ENCODE results near the gene ERVK3-1. TPM values are rescaled to one million over a fixed set of nuclear protein-coding genes. Genes with fewer than 3 reads are reported as not detected.

ERVK3-1 gene
- total RNA-seq, 3 donors from 2014 or later: 44.3 to 72.7 (median 60.0) TPM

- Histone ChIP-seq H3K4me1 (no peaks in the 10 kb centered on the region), H3K36me3 (no peaks in the 10 kb centered on the region), H3K4me3 (peak overlapping the region; percentile 94 to 95 (median 94)), H3K27me3 (no peaks in the 10 kb centered on the region), H3K27ac (peak overlapping the region; percentile 87 to 88), H3K9me3 (peaks cover 35 to 56% of the 10 kb centered on the region in 2 donors)
- TF ChIP-seq POLR2AphosphoS5 (IDR thresholded peaks at IDR 0.05) (no peak), CTCF (IDR thresholded peaks at IDR 0.05) (no peak), POLR2A (IDR thresholded peaks at IDR 0.05) (no peak)
- DNase-seq (ENCODE audit: low spot score in 2 of 2): no peak
- intact Hi-C loops (cut with DNase I; ENCODE audit: low total_unique reads): no loop called here
Measured at GRCh38 chr19:58277748-58278540, 27.2 kb upstream of the ERVK3-1 start.

GRCh38 chr19:58278541-58279041 lies 26.6 kb upstream of the ERVK3-1 start, which contains the start of gene ZNF8:
ZNF8 (plus strand) TSS chr19:58278955; CDS start chr19:58279082, 127 bp downstream.
- TF ChIP-seq POLR2AphosphoS5 (IDR thresholded peaks at IDR 0.05) (peak; percentile 91 to 97 (median 96)), CTCF (IDR thresholded peaks at IDR 0.05) (no peak), POLR2A (IDR thresholded peaks at IDR 0.05) (peak; percentile 25)
- peak within 1 kb of the TSS; percentile 87 to 88 for H3K27ac ChIP-seq
- DNase-seq (ENCODE audit: low spot score in 2 of 2): peak; percentile 93 to 95
- peaks cover 29 to 56% of the 10 kb centered on the region in 2 donors for H3K9me3 ChIP-seq
- no peaks in the 10 kb centered on the region for H3K27me3 ChIP-seq
- H3K36me3 ChIP-seq: no peaks in the 10 kb centered on the region
- intact Hi-C loops (cut with DNase I; ENCODE audit: low total_unique reads): no loop called here
- peak within 1 kb of the TSS; percentile 94 to 95 (median 94) for H3K4me3 ChIP-seq
- no peaks in the 10 kb centered on the region for H3K4me1 ChIP-seq

GRCh38 chr19:58279042-58279924 lies 25.9 kb upstream of the ERVK3-1 start:
- Histone ChIP-seq H3K9me3 (peaks cover 22 to 54% of the 10 kb centered on the region in 2 donors), H3K4me3 (peak overlapping the region; percentile 94 to 95 (median 94)), H3K27ac (peak overlapping the region; percentile 87 to 88), H3K36me3 (no peaks in the 10 kb centered on the region), H3K4me1 (no peaks in the 10 kb centered on the region), H3K27me3 (no peaks in the 10 kb centered on the region)
- intact Hi-C loops (cut with DNase I; ENCODE audit: low total_unique reads): no loop called here
- TF ChIP-seq POLR2AphosphoS5 (IDR thresholded peaks at IDR 0.05) (no peak), POLR2A (IDR thresholded peaks at IDR 0.05) (no peak), CTCF (IDR thresholded peaks at IDR 0.05) (no peak)
- peak; percentile 33 to 57 for DNase-seq (ENCODE audit: low spot score in 2 of 2)

GRCh38 chr19:58279925-58280316 lies 25.3 kb upstream of the ERVK3-1 start:
- Histone ChIP-seq H3K36me3 (no peaks in the 10 kb centered on the region), H3K27me3 (no peaks in the 10 kb centered on the region), H3K27ac (no peak overlapping the region), H3K9me3 (peaks cover 16 to 54% of the 10 kb centered on the region in 2 donors), H3K4me1 (no peaks in the 10 kb centered on the region), H3K4me3 (peak overlapping the region; percentile 94 to 95 (median 94))
- intact Hi-C loops (cut with DNase I; ENCODE audit: low total_unique reads): no loop called here
- TF ChIP-seq POLR2A (IDR thresholded peaks at IDR 0.05): no peak
- TF ChIP-seq POLR2AphosphoS5 (IDR thresholded peaks at IDR 0.05): no peak
- no peak for TF ChIP-seq CTCF (IDR thresholded peaks at IDR 0.05)
- DNase-seq (ENCODE audit: low spot score in 2 of 2): no peak

All from breast epithelium (tissue), 4 donors.